ENCODE data around the gene CDKN1C.

DNA sequence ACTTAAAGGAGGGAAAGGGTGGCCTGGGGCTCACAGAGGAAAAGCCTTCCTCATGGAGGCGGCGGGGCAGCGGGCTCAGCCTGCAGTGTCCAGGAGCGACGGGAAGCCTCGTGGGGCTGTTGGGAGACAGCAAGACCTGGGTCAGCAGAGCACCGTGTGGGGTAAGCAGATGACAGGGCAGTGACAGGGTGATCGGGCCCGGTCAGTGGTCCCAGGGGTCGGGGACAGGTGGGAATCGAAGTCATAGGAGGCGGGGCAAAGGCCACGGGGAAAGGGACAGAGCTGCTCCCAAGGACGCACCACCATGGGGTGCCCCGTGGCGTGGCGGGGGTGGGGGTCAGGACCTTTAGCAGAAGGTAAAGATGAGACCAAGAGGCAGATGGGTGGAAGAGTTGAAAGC lies 49.8 kb downstream of the CDKN1C start:
- TF ChIP-seq YY1 (tag by site-specific recombination; IDR thresholded peaks at IDR 0.05) (no peak), ZNF660 (tag by site-specific recombination; IDR thresholded peaks at IDR 0.05) (no peak)
- TF ChIP-seq, protein P1, sequence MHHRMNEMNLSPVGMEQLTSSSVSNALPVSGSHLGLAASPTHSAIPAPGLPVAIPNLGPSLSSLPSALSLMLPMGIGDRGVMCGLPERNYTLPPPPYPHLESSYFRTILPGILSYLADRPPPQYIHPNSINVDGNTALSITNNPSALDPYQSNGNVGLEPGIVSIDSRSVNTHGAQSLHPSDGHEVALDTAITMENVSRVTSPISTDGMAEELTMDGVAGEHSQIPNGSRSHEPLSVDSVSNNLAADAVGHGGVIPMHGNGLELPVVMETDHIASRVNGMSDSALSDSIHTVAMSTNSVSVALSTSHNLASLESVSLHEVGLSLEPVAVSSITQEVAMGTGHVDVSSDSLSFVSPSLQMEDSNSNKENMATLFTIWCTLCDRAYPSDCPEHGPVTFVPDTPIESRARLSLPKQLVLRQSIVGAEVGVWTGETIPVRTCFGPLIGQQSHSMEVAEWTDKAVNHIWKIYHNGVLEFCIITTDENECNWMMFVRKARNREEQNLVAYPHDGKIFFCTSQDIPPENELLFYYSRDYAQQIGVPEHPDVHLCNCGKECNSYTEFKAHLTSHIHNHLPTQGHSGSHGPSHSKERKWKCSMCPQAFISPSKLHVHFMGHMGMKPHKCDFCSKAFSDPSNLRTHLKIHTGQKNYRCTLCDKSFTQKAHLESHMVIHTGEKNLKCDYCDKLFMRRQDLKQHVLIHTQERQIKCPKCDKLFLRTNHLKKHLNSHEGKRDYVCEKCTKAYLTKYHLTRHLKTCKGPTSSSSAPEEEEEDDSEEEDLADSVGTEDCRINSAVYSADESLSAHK (tag by site-specific recombination; IDR thresholded peaks at IDR 0.05): no peak
